A549 (cell line): ENCODE data around the gene ZNF865. TPM values are rescaled to one million over a fixed set of nuclear protein-coding genes. Genes with fewer than 3 reads are reported as not detected.

Source experiments
- ATAC-seq, 2 experiments: fragments of 200-7000 bp in 1 of 2; fragments of >200 bp in 1 of 2; cut with Nextera tagmentation in 1 of 2; cut with Tn5 transposase in 1 of 2; 3 replicates each; pipeline versions ENCODE4 v1.8.0 to v1.9.1; 2018 to 2020; ENCODE audit warnings: mild to moderate bottlenecking in 1 of 2, moderate library complexity in 1 of 2
- CTCF ChIA-PET: fragments of 300-600 bp; sonication (Branson Sonifier 250); formaldehyde crosslinking; extraction: SDS; loops from one replicate; lab custom pipeline; 2021; ENCODE audit warnings: antibody characterized with exemption, inconsistent platforms; lab: Yijun Ruan, JAX
- POLR2A ChIA-PET: fragments of 350-600 bp; formaldehyde crosslinking; extraction: SDS; loops from one replicate; lab custom pipeline; 2021; ENCODE audit warnings: antibody characterized with exemption, inconsistent platforms; lab: Yijun Ruan, JAX
- DNase-seq, 2 experiments: peaks; one replicate each; pipeline versions ENCODE4 v3.0.0 to v3.0.0-alpha.2; 2011 to 2016; ENCODE audit warnings: low read depth in 1 of 2, low spot score in 1 of 2
- FAIRE-seq: peaks from 2 replicates; lab custom pipeline; 2011; peaks lifted over from hg19 to GRCh38; lab: Jason Lieb, UNC
- H3K27ac ChIP-seq, 2 experiments: fragments of >200 bp; sonication (Bioruptor Twin); formaldehyde crosslinking; 3 replicates each; pipeline ENCODE4 v1.5.1; 2016 to 2017
- H3K4me1 ChIP-seq: fragments of >200 bp; sonication (Bioruptor Twin); formaldehyde crosslinking; 3 replicates; pipeline ENCODE4 v1.6.1; 2016
- H3K4me2 ChIP-seq: fragments of >200 bp; sonication (Bioruptor Twin); formaldehyde crosslinking; 3 replicates; pipeline ENCODE4 v1.6.1; 2016
- H3K4me3 ChIP-seq: fragments of >200 bp; sonication (Bioruptor Twin); formaldehyde crosslinking; 3 replicates; pipeline ENCODE4 v1.5.1; 2016
- H3K9me3 ChIP-seq: fragments of >200 bp; sonication (Bioruptor Twin); formaldehyde crosslinking; 3 replicates; pipeline ENCODE4 v1.6.1; 2016
- ATOH8 ChIP-seq: fragments of 250-450 bp; sonication (Bioruptor Pico); IDR thresholded peaks from 2 replicates; pipeline ENCODE4 v1.5.0; 2020; ENCODE audit warnings: low read depth, mild to moderate bottlenecking, moderate library complexity
- BHLHE40 ChIP-seq: IDR thresholded peaks from 2 replicates; pipeline ENCODE4 v1.6.1; 2012; ENCODE audit warnings: low read depth, low read length, inconsistent platforms
- CBX2 ChIP-seq: fragments of 200-600 bp; sonication (generic); IDR thresholded peaks from 2 replicates; pipeline ENCODE4 v1.6.1; 2016; ENCODE audit warnings: low read depth, mild to moderate bottlenecking, borderline replicate concordance
- CHD2 ChIP-seq: fragments of 150-350 bp; IDR thresholded peaks from 2 replicates; pipeline ENCODE4 v1.6.1; 2014; ENCODE audit warnings: low read length; ENCODE audit not compliant: partially characterized antibody
- E2F6 ChIP-seq: IDR thresholded peaks from 2 replicates; pipeline ENCODE4 v1.6.1; 2012; ENCODE audit warnings: low read depth, borderline replicate concordance
- EHF ChIP-seq: fragments of 250-450 bp; sonication (Bioruptor Pico); IDR thresholded peaks from 2 replicates; pipeline ENCODE4 v1.5.0; 2020; ENCODE audit warnings: mild to moderate bottlenecking
- EP300 ChIP-seq, 2 experiments: fragments of >200 bp; sonication (Bioruptor Twin); formaldehyde crosslinking; IDR thresholded peaks; 2 replicates in 1 of 2; 3 replicates in 1 of 2; pipeline ENCODE4 v1.6.1; 2016 to 2017
- FOSL2 ChIP-seq, 2 experiments: fragments of 450-650 bp in 1 of 2; fragments of >200 bp in 1 of 2; sonication (Bioruptor Twin) in 1 of 2; formaldehyde crosslinking; IDR thresholded peaks; 2 replicates each; pipeline versions ENCODE4 v1.5.0 to v1.6.1; 2016 to 2020; ENCODE audit warnings: mild to moderate bottlenecking in 1 of 2, moderate library complexity in 1 of 2
- GATA3 ChIP-seq: IDR thresholded peaks from 2 replicates; pipeline ENCODE4 v1.6.1; 2012; ENCODE audit warnings: borderline replicate concordance
- HDAC2 ChIP-seq: fragments of 200-600 bp; sonication (generic); IDR thresholded peaks from 2 replicates; pipeline ENCODE4 v1.6.1; 2016
- HMGXB4 ChIP-seq: fragments of 250-450 bp; sonication (Bioruptor Pico); IDR thresholded peaks from 2 replicates; pipeline ENCODE4 v1.5.0; 2021; ENCODE audit warnings: mild to moderate bottlenecking, moderate library complexity, borderline replicate concordance
- HOXA7 ChIP-seq: fragments of 250-450 bp; sonication (Bioruptor Pico); IDR thresholded peaks from 2 replicates; pipeline ENCODE4 v1.5.0; 2020; ENCODE audit warnings: mild to moderate bottlenecking, moderate library complexity
- HOXB13 ChIP-seq: fragments of 250-450 bp; sonication (Bioruptor Pico); IDR thresholded peaks from 2 replicates; pipeline ENCODE4 v1.5.0; 2020; ENCODE audit warnings: low read depth, mild to moderate bottlenecking, moderate library complexity
- HOXB5 ChIP-seq: fragments of 250-450 bp; sonication (Bioruptor Pico); IDR thresholded peaks from 2 replicates; pipeline ENCODE4 v1.5.0; 2020; ENCODE audit warnings: mild to moderate bottlenecking, moderate library complexity
- KDM5A ChIP-seq: fragments of 200-600 bp; sonication (generic); IDR thresholded peaks from 2 replicates; pipeline ENCODE4 v1.6.1; 2016; ENCODE audit warnings: antibody characterized with exemption, mild to moderate bottlenecking
- MAFK ChIP-seq: fragments of 450-650 bp; IDR thresholded peaks from 2 replicates; pipeline ENCODE4 v1.6.1; 2014; ENCODE audit not compliant: partially characterized antibody
- MAZ ChIP-seq: fragments of 150-350 bp; IDR thresholded peaks from 2 replicates; pipeline ENCODE4 v1.6.1; 2014; ENCODE audit warnings: antibody characterized with exemption, low read depth, low read length, borderline replicate concordance
- POLR2A ChIP-seq: IDR thresholded peaks from 2 replicates; pipeline ENCODE4 v1.6.1; 2012; ENCODE audit warnings: mild to moderate bottlenecking, low read length
- POLR2AphosphoS2 ChIP-seq: conservative IDR thresholded peaks from 2 replicates; pipeline ENCODE4 v1.6.1; 2012; ENCODE audit warnings: low read length, improper control_type of control experiment, inconsistent platforms
- RCOR1 ChIP-seq: fragments of 150-350 bp; IDR thresholded peaks from 2 replicates; pipeline ENCODE4 v1.6.1; 2014; ENCODE audit warnings: antibody characterized with exemption, low read length, low read depth
- REST ChIP-seq: fragments of 200-600 bp; sonication (generic); IDR thresholded peaks from 2 replicates; pipeline ENCODE4 v1.6.1; 2016; ENCODE audit warnings: antibody characterized with exemption, mild to moderate bottlenecking, moderate library complexity
- RNF2 ChIP-seq: fragments of 200-600 bp; sonication (generic); IDR thresholded peaks from 2 replicates; pipeline ENCODE4 v1.6.1; 2016; ENCODE audit warnings: low read depth, mild to moderate bottlenecking, antibody characterized with exemption, moderate library complexity, borderline replicate concordance
- SMC3 ChIP-seq: fragments of >200 bp; sonication (Bioruptor Twin); formaldehyde crosslinking; IDR thresholded peaks from 3 replicates; pipeline ENCODE4 v1.6.1; 2018; ENCODE audit warnings: inconsistent platforms
- SREBF2 ChIP-seq: fragments of 450-650 bp; IDR thresholded peaks from 2 replicates; pipeline ENCODE4 v1.6.1; 2014; ENCODE audit warnings: mild to moderate bottlenecking, moderate library complexity
- TFCP2L1 ChIP-seq: fragments of 250-450 bp; sonication (Bioruptor Pico); IDR thresholded peaks from 2 replicates; pipeline ENCODE4 v1.5.0; 2021; ENCODE audit warnings: mild to moderate bottlenecking
- USF2 ChIP-seq: fragments of 450-650 bp; IDR thresholded peaks from 2 replicates; pipeline ENCODE4 v1.6.1; 2014; ENCODE audit warnings: antibody characterized with exemption
- ZFP36 ChIP-seq: fragments of 450-650 bp; IDR thresholded peaks from 2 replicates; pipeline ENCODE4 v1.6.1; 2014; ENCODE audit warnings: borderline replicate concordance; ENCODE audit not compliant: partially characterized antibody
- ZNF302 ChIP-seq: fragments of 250-450 bp; sonication (Bioruptor Pico); IDR thresholded peaks from 2 replicates; pipeline ENCODE4 v1.9.0; 2021; ENCODE audit warnings: inconsistent platforms, mild to moderate bottlenecking, moderate library complexity
- ZSCAN20 ChIP-seq: fragments of 250-450 bp; sonication (Bioruptor Pico); IDR thresholded peaks from 2 replicates; pipeline ENCODE4 v1.8.0; 2022; ENCODE audit warnings: mild to moderate bottlenecking, moderate library complexity
- WGBS: methylation state at CpG from one replicate; pipeline ENCODE4 v1.1.6; 2017; ENCODE audit errors: missing lambda C conversion rate; 5-methylcytosine and 5-hydroxymethylcytosine counted together
- polyA plus RNA-seq, 4 experiments: library from polyadenylated mRNA; depleted of rRNA in 3 of 4; stranded (reverse); fragments of >200 nt; fragmentation: RNase III in 1 of 4; extraction: RNeasy Plus Mini Kit Qiagen cat#74134 plus additional on column Dnase treatment in 1 of 4; gene quantifications; 2 replicates in 3 of 4; 3 replicates in 1 of 4; pipeline ENCODE4 v1.2.3, GENCODE V29; 2011 to 2017

ZNF865 gene
- polyA plus RNA-seq, 2 of the 4 experiments (the other 2 are of a cell fraction): 2.1 to 7.9 TPM

GRCh38 chr19:55653651-55654322, 48.3 kb downstream of the ZNF865 start (continued):
- TF ChIP-seq POLR2A: peak; percentile 86
- no peak for TF ChIP-seq HDAC2
- peak; percentile 21; the same call in 1 of the 2 replicates for TF ChIP-seq GATA3
- TF ChIP-seq KDM5A: no peak
- TF ChIP-seq MAZ: no peak
- peak; percentile 7 for TF ChIP-seq CHD2
- no peak for TF ChIP-seq ZFP36
- no peak for TF ChIP-seq RCOR1
- no peak for TF ChIP-seq HMGXB4 (CRISPR knock-in tag)
- TF ChIP-seq HOXB5 (CRISPR knock-in tag): no peak
- TF ChIP-seq ZNF302 (CRISPR knock-in tag): no peak
- no peak for TF ChIP-seq USF2

GRCh38 chr19:55654323-55654867, 48.9 kb downstream of the ZNF865 start:
- no peak for TF ChIP-seq POLR2AphosphoS2
- no peak for TF ChIP-seq RNF2
- no peak for TF ChIP-seq HOXB13 (CRISPR knock-in tag)
- no peak for TF ChIP-seq ATOH8 (CRISPR knock-in tag)
- TF ChIP-seq TFCP2L1 (CRISPR knock-in tag): no peak
- TF ChIP-seq POLR2A: no peak
- TF ChIP-seq CBX2: no peak
- no peak for TF ChIP-seq HOXA7 (CRISPR knock-in tag)
- TF ChIP-seq EHF: no peak
- no peak for TF ChIP-seq MAFK
- no peak for TF ChIP-seq EP300 (IDR thresholded peaks at IDR 0.05)
- no peak for TF ChIP-seq BHLHE40
- TF ChIP-seq SREBF2: no peak
- no peak for TF ChIP-seq HMGXB4 (CRISPR knock-in tag)
- TF ChIP-seq FOSL2 (IDR thresholded peaks at IDR 0.05): no peak
- TF ChIP-seq FOSL2 (CRISPR knock-in tag; IDR thresholded peaks at IDR 0.05): no peak
- no peak for TF ChIP-seq ZFP36
- no peak for TF ChIP-seq REST
- TF ChIP-seq E2F6: no peak
- TF ChIP-seq ZSCAN20 (CRISPR knock-in tag): no peak
- no peak for TF ChIP-seq SMC3
- CTCF ChIA-PET: interaction anchor here (0.6 to 4.3 kb wide), 20 partner anchors 9 to 513 kb away, joined by 3 to 97 read pairs (median 4); partner anchors contain the start of genes DNAAF3, ZNF580, ZNF581 and ZNF628
- DNase-seq: peak; percentile 90 to 100
- WGBS: 2% methylated on average over 52 of the region's 52 CpGs
- Histone ChIP-seq H3K27ac (peak overlapping the region; percentile 96 to 98), H3K4me3 (peak overlapping the region; percentile 68), H3K4me2 (peak overlapping the region; percentile 43), H3K4me1 (peaks cover 36% of the 10 kb centered on the region), H3K9me3 (no peaks in the 10 kb centered on the region)
- peak; percentile 100 for FAIRE-seq
- POLR2A ChIA-PET: interaction anchor here (0.5 to 2.1 kb wide), 42 partner anchors 8 to 1191 kb away, joined by 3 to 31 read pairs (median 4); partner anchors contain the start of genes EPN1, FIZ1, ISOC2 and LENG9
- peak; percentile 71 to 85 for ATAC-seq
